ENCODE data around the gene PLA2G5.

- TF ChIP-seq CTCF (IDR thresholded peaks at IDR 0.05; ENCODE audit: insufficient read depth, low read depth, low read length) (no peak), EZH2 (IDR thresholded peaks at IDR 0.05; ENCODE audit: insufficient read depth, low read length) (no peak)
Observed at GRCh38 chr1:20114021-20114648, 44.1 kb downstream of the PLA2G5 start.

Data from astrocyte (in vitro differentiated cells and primary cell).